ENCODE results near the gene MSRB2.

DNA sequence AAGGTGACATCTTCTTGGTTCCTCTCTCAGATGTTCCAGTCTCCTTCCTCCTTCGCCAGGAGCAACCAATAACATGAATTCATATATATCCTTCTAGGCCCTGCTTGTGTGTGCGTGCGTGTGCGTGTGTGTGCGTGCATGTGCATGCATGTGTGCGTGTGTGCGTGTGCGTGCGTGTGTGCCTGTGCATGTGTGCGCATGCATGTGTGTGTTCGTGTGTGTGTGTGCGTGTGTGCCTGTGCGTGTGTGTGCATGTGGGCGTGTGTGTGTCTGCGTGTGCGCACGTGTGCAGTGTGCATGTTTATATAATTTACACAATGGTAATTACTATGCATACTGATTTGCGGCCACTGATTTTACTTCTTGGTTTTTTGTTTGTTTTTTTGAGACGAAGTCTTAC lies 52.8 kb downstream of the MSRB2 start:
- TF ChIP-seq, protein P1, sequence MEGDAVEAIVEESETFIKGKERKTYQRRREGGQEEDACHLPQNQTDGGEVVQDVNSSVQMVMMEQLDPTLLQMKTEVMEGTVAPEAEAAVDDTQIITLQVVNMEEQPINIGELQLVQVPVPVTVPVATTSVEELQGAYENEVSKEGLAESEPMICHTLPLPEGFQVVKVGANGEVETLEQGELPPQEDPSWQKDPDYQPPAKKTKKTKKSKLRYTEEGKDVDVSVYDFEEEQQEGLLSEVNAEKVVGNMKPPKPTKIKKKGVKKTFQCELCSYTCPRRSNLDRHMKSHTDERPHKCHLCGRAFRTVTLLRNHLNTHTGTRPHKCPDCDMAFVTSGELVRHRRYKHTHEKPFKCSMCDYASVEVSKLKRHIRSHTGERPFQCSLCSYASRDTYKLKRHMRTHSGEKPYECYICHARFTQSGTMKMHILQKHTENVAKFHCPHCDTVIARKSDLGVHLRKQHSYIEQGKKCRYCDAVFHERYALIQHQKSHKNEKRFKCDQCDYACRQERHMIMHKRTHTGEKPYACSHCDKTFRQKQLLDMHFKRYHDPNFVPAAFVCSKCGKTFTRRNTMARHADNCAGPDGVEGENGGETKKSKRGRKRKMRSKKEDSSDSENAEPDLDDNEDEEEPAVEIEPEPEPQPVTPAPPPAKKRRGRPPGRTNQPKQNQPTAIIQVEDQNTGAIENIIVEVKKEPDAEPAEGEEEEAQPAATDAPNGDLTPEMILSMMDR (IDR thresholded peaks at IDR 0.05), result no peak
- TF ChIP-seq POLR2A (IDR thresholded peaks at IDR 0.05), result no peak
